Fibroblast of lung (primary cell): Measurements from ENCODE around the gene FAM131B. TPM values are rescaled to one million over a fixed set of nuclear protein-coding genes. Genes with fewer than 3 reads are reported as not detected.

Experiments
- DNase-seq, 2 donors: peaks; one replicate each; pipeline versions ENCODE4 v3.0.0 to v3.0.0-alpha.2; 2010; ENCODE audit warnings: low read depth in 2 of 2
- H2AFZ ChIP-seq: 2 replicates; pipeline ENCODE4 v1.5.1; 2012; ENCODE audit warnings: low read length, control low read depth, inconsistent platforms
- H3K27ac ChIP-seq: 2 replicates; pipeline ENCODE4 v1.5.1; 2011; ENCODE audit warnings: low read length, control low read depth; ENCODE audit not compliant: insufficient read depth
- H3K27me3 ChIP-seq: 2 replicates; pipeline ENCODE4 v1.5.1; 2011; ENCODE audit warnings: mild to moderate bottlenecking, low read length; ENCODE audit not compliant: control insufficient read depth, insufficient read depth
- H3K36me3 ChIP-seq: 2 replicates; pipeline ENCODE4 v1.5.1; 2011; ENCODE audit warnings: low read length; ENCODE audit not compliant: control insufficient read depth, insufficient read depth
- H3K4me1 ChIP-seq: 2 replicates; pipeline ENCODE4 v1.5.1; 2011; ENCODE audit warnings: low read length; ENCODE audit not compliant: control insufficient read depth, insufficient read depth; ENCODE audit errors: extremely low read depth
- H3K4me2 ChIP-seq: 2 replicates; pipeline ENCODE4 v1.5.1; 2011; ENCODE audit warnings: low read length, control low read depth; ENCODE audit not compliant: insufficient read depth; ENCODE audit errors: extremely low read depth
- H3K4me3 ChIP-seq, 4 experiments: fragments of 200-600 bp in 1 of 4; sonication (generic) in 1 of 4; replicated peaks in 1 of 4; 2 replicates each; pipeline ENCODE4 v1.5.1; 2011 to 2016; ENCODE audit warnings: low read length in 4 of 4, low read depth in 3 of 4, mild to moderate bottlenecking in 3 of 4, control low read depth in 2 of 4, inconsistent platforms in 1 of 4, mixed read lengths in 1 of 4; ENCODE audit not compliant: insufficient read depth in 1 of 4; ENCODE audit errors: control extremely low read depth in 1 of 4
- H3K79me2 ChIP-seq: 2 replicates; pipeline ENCODE4 v1.5.1; 2012; ENCODE audit warnings: mild to moderate bottlenecking, low read length, inconsistent platforms; ENCODE audit not compliant: control insufficient read depth, insufficient read depth
- H3K9ac ChIP-seq: 2 replicates; pipeline ENCODE4 v1.5.1; 2011; ENCODE audit warnings: mild to moderate bottlenecking, low read length, control low read depth; ENCODE audit not compliant: insufficient read depth
- H3K9me3 ChIP-seq: 2 replicates; pipeline ENCODE4 v1.5.1; 2012; ENCODE audit warnings: low read depth, low read length; ENCODE audit not compliant: control insufficient read depth, insufficient read depth
- H4K20me1 ChIP-seq: 2 replicates; pipeline ENCODE4 v1.5.1; 2011; ENCODE audit warnings: low read length; ENCODE audit not compliant: control insufficient read depth, insufficient read depth; ENCODE audit errors: extremely low read depth
- EZH2 ChIP-seq: IDR thresholded peaks from 2 replicates; pipeline ENCODE4 v1.5.1; 2012; ENCODE audit warnings: low read length, control low read depth, mild to moderate bottlenecking; ENCODE audit errors: missing control alignments
- polyA plus RNA-seq, 2 donors: library from polyadenylated mRNA; depleted of rRNA in 1 of 2; stranded (reverse) in 1 of 2; unstranded in 1 of 2; fragments of >200 nt; gene quantifications; 2 replicates each; pipeline ENCODE4 v1.2.1, GENCODE V29; 2011 to 2012; ENCODE audit warnings: missing spikeins in 1 of 2
- total RNA-seq: library from RNA; depleted of rRNA; stranded (reverse); fragments of >200 nt; gene quantifications from 2 replicates; pipeline ENCODE4 v1.2.1, GENCODE V29; 2014
- TF ChIP-seq, protein P1 (sequence below), 2 donors: IDR thresholded peaks in 1 of 2; conservative IDR thresholded peaks in 1 of 2; 1 replicate in 1 of 2; 2 replicates in 1 of 2; pipeline ENCODE4 v1.5.1; 2011 to 2012; ENCODE audit warnings: low read length in 2 of 2, control low read depth in 1 of 2, inconsistent platforms in 1 of 2, low read depth in 1 of 2, mild to moderate bottlenecking in 1 of 2

The FAM131B gene
- total and polyA plus RNA-seq, 2 donors (not counting 1 experiment from before 2014, with no cell fraction given): 2.0 to 3.8 TPM

DNA sequence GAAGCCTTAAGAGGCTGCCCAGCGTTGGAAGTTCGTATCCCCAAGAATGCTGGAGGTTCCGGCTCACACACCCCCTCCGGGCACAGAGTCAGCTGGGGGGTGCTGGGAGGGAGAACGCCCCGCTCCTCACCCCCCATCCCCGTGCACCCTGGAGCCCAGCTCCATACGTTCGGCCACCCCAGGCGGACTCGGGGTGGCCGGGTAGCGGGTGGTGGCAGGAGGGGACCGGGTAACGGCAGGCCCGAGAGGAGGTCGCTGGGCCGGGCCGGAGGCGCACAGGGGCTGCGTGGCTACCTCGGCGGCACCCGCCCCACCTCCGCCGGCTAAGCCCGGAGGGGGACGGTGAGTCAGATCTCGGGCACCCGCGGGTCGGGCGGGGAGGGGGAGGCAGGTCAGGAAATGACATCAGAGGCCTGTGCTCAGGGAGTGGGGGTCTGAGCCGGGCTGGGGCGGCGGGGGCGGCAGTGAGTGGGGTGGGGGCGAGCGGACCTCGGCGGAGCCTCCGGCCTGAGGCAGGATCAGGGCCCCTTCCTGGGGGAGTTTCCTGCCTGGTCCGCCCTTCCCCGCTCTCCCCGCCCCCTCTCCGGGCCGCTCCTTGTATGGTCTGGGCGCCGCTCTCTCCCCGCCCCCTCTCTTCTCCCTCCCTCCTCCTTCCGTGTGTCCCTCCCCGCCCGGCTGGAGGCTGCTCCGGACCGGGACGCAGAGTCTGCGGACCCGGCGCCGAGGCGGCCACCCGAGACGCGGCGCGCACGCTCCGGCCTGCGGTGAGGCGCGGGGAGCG lies 18.3 kb upstream of the FAM131B start, which contains the start of gene ZYX:
TSS of gene ZYX (plus strand) at position 700 of the 781 bp plus-strand sequence. CDS start 227 bp downstream, outside the sequence.
- H3K79me2 ChIP-seq: peaks cover 56% of the 10 kb centered on the region
- H3K4me3 ChIP-seq: peak within 1 kb of the TSS; percentile 86 to 90 (median 89)
- H3K9ac ChIP-seq: peak within 1 kb of the TSS; percentile 96
- no peaks in the 10 kb centered on the region for H4K20me1 ChIP-seq
- peaks cover 11% of the 10 kb centered on the region for H3K4me1 ChIP-seq
- H3K36me3 ChIP-seq: peaks cover 18% of the 10 kb centered on the region
- no peaks in the 10 kb centered on the region for H3K27me3 ChIP-seq
- peak; percentile 96 for DNase-seq
- peak within 1 kb of the TSS; percentile 95 for H3K4me2 ChIP-seq
- no peak within 1 kb of the TSS for H2AFZ ChIP-seq
- TF ChIP-seq, protein P1, sequence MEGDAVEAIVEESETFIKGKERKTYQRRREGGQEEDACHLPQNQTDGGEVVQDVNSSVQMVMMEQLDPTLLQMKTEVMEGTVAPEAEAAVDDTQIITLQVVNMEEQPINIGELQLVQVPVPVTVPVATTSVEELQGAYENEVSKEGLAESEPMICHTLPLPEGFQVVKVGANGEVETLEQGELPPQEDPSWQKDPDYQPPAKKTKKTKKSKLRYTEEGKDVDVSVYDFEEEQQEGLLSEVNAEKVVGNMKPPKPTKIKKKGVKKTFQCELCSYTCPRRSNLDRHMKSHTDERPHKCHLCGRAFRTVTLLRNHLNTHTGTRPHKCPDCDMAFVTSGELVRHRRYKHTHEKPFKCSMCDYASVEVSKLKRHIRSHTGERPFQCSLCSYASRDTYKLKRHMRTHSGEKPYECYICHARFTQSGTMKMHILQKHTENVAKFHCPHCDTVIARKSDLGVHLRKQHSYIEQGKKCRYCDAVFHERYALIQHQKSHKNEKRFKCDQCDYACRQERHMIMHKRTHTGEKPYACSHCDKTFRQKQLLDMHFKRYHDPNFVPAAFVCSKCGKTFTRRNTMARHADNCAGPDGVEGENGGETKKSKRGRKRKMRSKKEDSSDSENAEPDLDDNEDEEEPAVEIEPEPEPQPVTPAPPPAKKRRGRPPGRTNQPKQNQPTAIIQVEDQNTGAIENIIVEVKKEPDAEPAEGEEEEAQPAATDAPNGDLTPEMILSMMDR (conservative IDR thresholded peaks at IDR 0.05 in 1 of 2, IDR thresholded peaks at IDR 0.05 in 1 of 2; ENCODE audit: low read depth in 1 of 2, low read length in 2 of 2): no peak
- no peak for TF ChIP-seq EZH2
- no peaks in the 10 kb centered on the region for H3K9me3 ChIP-seq
- peak within 1 kb of the TSS; percentile 98 for H3K27ac ChIP-seq

DNA sequence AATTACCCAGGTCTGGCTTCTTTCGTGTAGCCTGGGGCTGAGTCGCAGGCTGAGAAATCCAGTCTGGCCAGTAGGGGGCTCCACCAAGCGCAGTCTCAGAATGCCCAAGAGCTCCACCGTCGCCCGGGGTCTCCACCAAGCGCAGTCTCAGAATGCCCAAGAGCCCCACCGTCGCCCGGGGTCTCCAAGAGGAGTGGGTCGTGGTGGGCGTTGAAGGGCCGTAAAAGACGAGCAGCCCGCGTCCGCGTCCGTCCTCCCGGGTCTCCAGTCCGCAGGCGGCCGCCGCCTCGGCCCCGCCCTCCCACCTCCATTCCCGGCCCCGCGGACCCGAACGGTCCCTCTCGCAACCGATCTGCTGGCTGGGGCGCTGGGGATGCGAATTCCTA lies 17.7 kb upstream of the FAM131B start:
- TF ChIP-seq EZH2: no peak
- TF ChIP-seq, protein P1 (conservative IDR thresholded peaks at IDR 0.05 in 1 of 2, IDR thresholded peaks at IDR 0.05 in 1 of 2; ENCODE audit: low read depth in 1 of 2, low read length in 2 of 2): peak; percentile 83 to 84
- H3K4me3 ChIP-seq: peak overlapping the region; percentile 73 to 88 (median 81)
- H3K4me1 ChIP-seq: peaks cover 10% of the 10 kb centered on the region
- peak; percentile 73 to 90 for DNase-seq
- peak overlapping the region; percentile 98 for H3K27ac ChIP-seq
- peaks cover 17% of the 10 kb centered on the region for H3K36me3 ChIP-seq
- peak overlapping the region; percentile 96 for H3K9ac ChIP-seq
- H4K20me1 ChIP-seq: no peaks in the 10 kb centered on the region
- no peaks in the 10 kb centered on the region for H3K9me3 ChIP-seq
- no peak overlapping the region for H2AFZ ChIP-seq
- H3K79me2 ChIP-seq: peaks cover 51% of the 10 kb centered on the region
- no peaks in the 10 kb centered on the region for H3K27me3 ChIP-seq
- H3K4me2 ChIP-seq: peak overlapping the region; percentile 95

DNA sequence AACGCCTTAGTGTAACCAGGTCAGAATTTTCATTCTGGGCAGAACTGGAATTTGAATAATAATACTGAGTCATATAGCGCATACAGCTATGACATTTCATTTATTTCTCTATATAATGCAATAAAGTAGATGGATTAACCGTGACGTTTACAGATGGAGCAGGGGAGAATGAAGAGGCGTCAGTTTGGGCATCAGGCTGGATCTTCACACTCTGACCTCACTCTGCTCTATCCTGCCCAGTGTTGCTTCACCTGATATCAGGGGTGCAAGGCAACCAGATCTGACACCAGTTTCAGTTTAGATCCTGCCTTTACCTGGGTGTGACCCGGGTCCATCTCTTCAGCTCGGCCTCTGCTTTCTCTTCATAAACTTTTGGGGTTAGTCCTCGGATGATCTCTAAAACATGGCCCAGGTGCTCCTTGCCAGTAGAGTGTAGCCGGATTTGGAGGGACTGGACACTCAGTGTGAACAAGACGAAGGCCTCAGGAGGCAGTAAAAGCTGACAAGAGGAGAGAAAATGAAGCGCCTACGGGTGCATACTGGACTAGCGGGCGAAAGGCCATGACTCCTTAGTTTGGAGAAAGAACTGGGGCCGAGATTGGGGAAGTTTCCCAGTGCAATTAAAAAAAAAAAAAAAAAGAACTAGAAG lies 17.2 kb upstream of the FAM131B start:
- Histone ChIP-seq H3K4me3 (peak overlapping the region; percentile 73 to 88 (median 81)), H3K27me3 (no peaks in the 10 kb centered on the region), H3K27ac (peak overlapping the region; percentile 98), H3K36me3 (peaks cover 12% of the 10 kb centered on the region), H3K4me2 (peak overlapping the region; percentile 95), H3K4me1 (peaks cover 8% of the 10 kb centered on the region), H3K79me2 (peaks cover 45% of the 10 kb centered on the region), H4K20me1 (no peaks in the 10 kb centered on the region), H2AFZ (no peak overlapping the region), H3K9ac (peak overlapping the region; percentile 96), H3K9me3 (no peaks in the 10 kb centered on the region)
- TF ChIP-seq, protein P1 (conservative IDR thresholded peaks at IDR 0.05 in 1 of 2, IDR thresholded peaks at IDR 0.05 in 1 of 2; ENCODE audit: low read depth in 1 of 2, low read length in 2 of 2): no peak
- TF ChIP-seq EZH2: no peak
- no peak for DNase-seq
